Measurements from ENCODE around the gene TTC23.

Gene TTC23

GRCh38 chr15:99182791-99183190, 66.6 kb downstream of the TTC23 start:
- H2BK5ac ChIP-seq (ENCODE audit: low read depth, low read length, poor library complexity, severe bottlenecking) = no peak overlapping the region
- H3K36me3 ChIP-seq (ENCODE audit: control insufficient read depth in 1 of 2, insufficient read depth in 2 of 2, low read depth in 1 of 2, low read length in 2 of 2) = peaks cover 16 to 21% of the 10 kb centered on the region in 2 experiments
- no peak overlapping the region for H2BK120ac ChIP-seq (ENCODE audit: low read depth, low read length)

DNA sequence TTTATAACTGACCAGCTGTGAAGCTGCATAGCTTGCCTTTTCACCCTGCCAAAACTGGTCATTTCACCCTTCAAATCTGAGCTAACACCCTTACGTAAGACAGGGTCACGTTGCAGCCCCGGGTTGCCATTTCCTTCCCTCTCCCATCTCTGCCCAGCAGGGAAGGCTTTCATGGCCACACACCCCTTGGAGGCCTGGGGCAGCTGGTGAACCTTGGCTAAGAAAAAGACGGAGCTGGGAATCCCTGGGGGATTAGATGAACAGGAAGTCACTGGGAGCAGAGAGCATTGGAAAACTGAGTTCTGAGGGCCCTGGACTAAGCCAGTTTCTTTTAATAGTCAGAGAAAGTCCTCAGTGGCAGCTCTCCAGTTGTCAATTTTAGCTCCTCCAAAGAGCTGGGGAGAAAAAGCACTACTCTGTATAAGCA, 67.8 kb downstream of the TTC23 start:
- no peak overlapping the region for H3K14ac ChIP-seq (ENCODE audit: low read length in 2 of 2)
- H3K36me3 ChIP-seq (ENCODE audit: control insufficient read depth in 1 of 2, insufficient read depth in 2 of 2, low read depth in 1 of 2, low read length in 2 of 2) = peaks cover 17 to 21% of the 10 kb centered on the region in 2 experiments
- H3K4me3 ChIP-seq (ENCODE audit: insufficient read depth in 1 of 2, low read depth in 1 of 2, low read length in 2 of 2) = no peak overlapping the region
- H3K18ac ChIP-seq (ENCODE audit: low read depth in 1 of 2, low read length in 2 of 2) = no peak overlapping the region
- no peak overlapping the region for H2AFZ ChIP-seq (ENCODE audit: low read depth, low read length)
- H3K79me1 ChIP-seq (replicated peaks; ENCODE audit: low read length, poor library complexity, severe bottlenecking) = peaks cover 6% of the 10 kb centered on the region
- peaks cover 2% of the 10 kb centered on the region for H3K4me1 ChIP-seq (ENCODE audit: control insufficient read depth, insufficient read depth, low read depth, low read length)
- no peak overlapping the region for H2BK5ac ChIP-seq (ENCODE audit: low read depth, low read length, poor library complexity, severe bottlenecking)
- H3K9ac ChIP-seq (ENCODE audit: low read length) = peak overlapping the region; percentile 43
- DNase-seq = peak; percentile 37
- H3K9me3 ChIP-seq (ENCODE audit: control insufficient read depth, low read length) = no peaks in the 10 kb centered on the region
- peak overlapping the region; percentile 89 for H4K8ac ChIP-seq (ENCODE audit: low read length)
- H4K91ac ChIP-seq (ENCODE audit: low read length) = no peak overlapping the region
- 21% methylated on average over 4 of the region's 4 CpGs for WGBS
- H3K4me2 ChIP-seq (ENCODE audit: low read length, poor library complexity, severe bottlenecking) = no peak overlapping the region
- no peak overlapping the region for H2BK12ac ChIP-seq (ENCODE audit: low read length in 2 of 2)
- H2BK120ac ChIP-seq (ENCODE audit: low read depth, low read length) = no peak overlapping the region
- H2BK15ac ChIP-seq (ENCODE audit: low read depth, poor library complexity, severe bottlenecking) = no peak overlapping the region
- H2AK5ac ChIP-seq (ENCODE audit: low read length, severe bottlenecking) = no peak overlapping the region
- no peak overlapping the region for H3K23ac ChIP-seq (ENCODE audit: low read length in 2 of 2)
- no peaks in the 10 kb centered on the region for H3K27me3 ChIP-seq (ENCODE audit: control insufficient read depth in 1 of 2, insufficient read depth in 1 of 2, low read length in 2 of 2)
- H3K27ac ChIP-seq (ENCODE audit: low read length, poor library complexity, severe bottlenecking) = no peak overlapping the region
- H3K4ac ChIP-seq (ENCODE audit: low read depth in 1 of 2, low read length in 2 of 2) = no peak overlapping the region

More at GRCh38 chr15:99182791-99183190, 66.6 kb downstream of the TTC23 start:
- no peak overlapping the region for H4K8ac ChIP-seq (ENCODE audit: low read length)
- H3K27me3 ChIP-seq (ENCODE audit: control insufficient read depth in 1 of 2, insufficient read depth in 1 of 2, low read length in 2 of 2) = no peaks in the 10 kb centered on the region
- H3K18ac ChIP-seq (ENCODE audit: low read depth in 1 of 2, low read length in 2 of 2) = no peak overlapping the region
- H3K4me2 ChIP-seq (ENCODE audit: low read length, poor library complexity, severe bottlenecking) = no peak overlapping the region
- H3K27ac ChIP-seq (ENCODE audit: low read length, poor library complexity, severe bottlenecking) = no peak overlapping the region
- H2AFZ ChIP-seq (ENCODE audit: low read depth, low read length) = no peak overlapping the region
- no peak overlapping the region for H2AK5ac ChIP-seq (ENCODE audit: low read length, severe bottlenecking)
- 83% methylated on average over 1 of the region's 1 CpG for WGBS
- H3K23ac ChIP-seq (ENCODE audit: low read length in 2 of 2) = no peak overlapping the region
- H3K9ac ChIP-seq (ENCODE audit: low read length) = no peak overlapping the region
- no peak overlapping the region for H2BK15ac ChIP-seq (ENCODE audit: low read depth, poor library complexity, severe bottlenecking)
- H3K14ac ChIP-seq (ENCODE audit: low read length in 2 of 2) = no peak overlapping the region
- no peak for DNase-seq
- H3K4ac ChIP-seq (ENCODE audit: low read depth in 1 of 2, low read length in 2 of 2) = no peak overlapping the region
- peaks cover 2% of the 10 kb centered on the region for H3K4me1 ChIP-seq (ENCODE audit: control insufficient read depth, insufficient read depth, low read depth, low read length)
- H4K91ac ChIP-seq (ENCODE audit: low read length) = no peak overlapping the region
- H3K4me3 ChIP-seq (ENCODE audit: insufficient read depth in 1 of 2, low read depth in 1 of 2, low read length in 2 of 2) = no peak overlapping the region
- H3K9me3 ChIP-seq (ENCODE audit: control insufficient read depth, low read length) = no peaks in the 10 kb centered on the region
- peaks cover 3% of the 10 kb centered on the region for H3K79me1 ChIP-seq (replicated peaks; ENCODE audit: low read length, poor library complexity, severe bottlenecking)
- no peak overlapping the region for H2BK12ac ChIP-seq (ENCODE audit: low read length in 2 of 2)

- Histone ChIP-seq H3K27ac (ENCODE audit: low read length, poor library complexity, severe bottlenecking) (no peak overlapping the region), H3K27me3 (ENCODE audit: control insufficient read depth in 1 of 2, insufficient read depth in 1 of 2, low read length in 2 of 2) (no peaks in the 10 kb centered on the region), H2BK5ac (ENCODE audit: low read depth, low read length, poor library complexity, severe bottlenecking) (no peak overlapping the region), H4K8ac (ENCODE audit: low read length) (no peak overlapping the region), H3K4me3 (ENCODE audit: insufficient read depth in 1 of 2, low read depth in 1 of 2, low read length in 2 of 2) (no peak overlapping the region), H2AK5ac (ENCODE audit: low read length, severe bottlenecking) (no peak overlapping the region), H3K18ac (ENCODE audit: low read depth in 1 of 2, low read length in 2 of 2) (no peak overlapping the region), H3K4ac (ENCODE audit: low read depth in 1 of 2, low read length in 2 of 2) (no peak overlapping the region), H3K4me1 (ENCODE audit: control insufficient read depth, insufficient read depth, low read depth, low read length) (peaks cover 2% of the 10 kb centered on the region), H3K9ac (ENCODE audit: low read length) (peak overlapping the region; percentile 43), H2AFZ (ENCODE audit: low read depth, low read length) (no peak overlapping the region), H3K36me3 (ENCODE audit: control insufficient read depth in 1 of 2, insufficient read depth in 2 of 2, low read depth in 1 of 2, low read length in 2 of 2) (peaks cover 17 to 21% of the 10 kb centered on the region in 2 experiments), H2BK15ac (ENCODE audit: low read depth, poor library complexity, severe bottlenecking) (no peak overlapping the region), H2BK120ac (ENCODE audit: low read depth, low read length) (no peak overlapping the region), H3K14ac (ENCODE audit: low read length in 2 of 2) (no peak overlapping the region), H4K91ac (ENCODE audit: low read length) (no peak overlapping the region), H3K9me3 (ENCODE audit: control insufficient read depth, low read length) (no peaks in the 10 kb centered on the region), H2BK12ac (ENCODE audit: low read length in 2 of 2) (no peak overlapping the region), H3K4me2 (ENCODE audit: low read length, poor library complexity, severe bottlenecking) (no peak overlapping the region), H3K79me1 (replicated peaks; ENCODE audit: low read length, poor library complexity, severe bottlenecking) (peaks cover 6% of the 10 kb centered on the region), H3K23ac (ENCODE audit: low read length in 2 of 2) (no peak overlapping the region)
- DNase-seq = no peak
- 100% methylated on average over 1 of the region's 2 CpGs for WGBS
Measured at GRCh38 chr15:99180964-99181306, 68.4 kb downstream of the TTC23 start.

GRCh38 chr15:99180086-99180963, 69.1 kb downstream of the TTC23 start:
- no peak overlapping the region for H3K27ac ChIP-seq (ENCODE audit: low read length, poor library complexity, severe bottlenecking)
- no peak overlapping the region for H3K4me3 ChIP-seq (ENCODE audit: insufficient read depth in 1 of 2, low read depth in 1 of 2, low read length in 2 of 2)
- no peak overlapping the region for H3K18ac ChIP-seq (ENCODE audit: low read depth in 1 of 2, low read length in 2 of 2)
- H3K27me3 ChIP-seq (ENCODE audit: control insufficient read depth in 1 of 2, insufficient read depth in 1 of 2, low read length in 2 of 2) = no peaks in the 10 kb centered on the region
- peaks cover 17 to 19% of the 10 kb centered on the region in 2 experiments for H3K36me3 ChIP-seq (ENCODE audit: control insufficient read depth in 1 of 2, insufficient read depth in 2 of 2, low read depth in 1 of 2, low read length in 2 of 2)
- H3K23ac ChIP-seq (ENCODE audit: low read length in 2 of 2) = no peak overlapping the region
- no peak for DNase-seq
- no peak overlapping the region for H3K4ac ChIP-seq (ENCODE audit: low read depth in 1 of 2, low read length in 2 of 2)
- H3K14ac ChIP-seq (ENCODE audit: low read length in 2 of 2) = no peak overlapping the region
- H2BK15ac ChIP-seq (ENCODE audit: low read depth, poor library complexity, severe bottlenecking) = no peak overlapping the region
- H4K8ac ChIP-seq (ENCODE audit: low read length) = no peak overlapping the region
- H3K4me1 ChIP-seq (ENCODE audit: control insufficient read depth, insufficient read depth, low read depth, low read length) = peaks cover 2% of the 10 kb centered on the region
- H3K9ac ChIP-seq (ENCODE audit: low read length) = no peak overlapping the region
- H2AFZ ChIP-seq (ENCODE audit: low read depth, low read length) = no peak overlapping the region
- H2BK12ac ChIP-seq (ENCODE audit: low read length in 2 of 2) = no peak overlapping the region
- no peak overlapping the region for H2AK5ac ChIP-seq (ENCODE audit: low read length, severe bottlenecking)
- no peak overlapping the region for H3K4me2 ChIP-seq (ENCODE audit: low read length, poor library complexity, severe bottlenecking)
- H2BK5ac ChIP-seq (ENCODE audit: low read depth, low read length, poor library complexity, severe bottlenecking) = no peak overlapping the region
- peaks cover 6% of the 10 kb centered on the region for H3K79me1 ChIP-seq (replicated peaks; ENCODE audit: low read length, poor library complexity, severe bottlenecking)
- 88% methylated on average over 2 of the region's 3 CpGs for WGBS
- no peak overlapping the region for H4K91ac ChIP-seq (ENCODE audit: low read length)
- no peak overlapping the region for H2BK120ac ChIP-seq (ENCODE audit: low read depth, low read length)
- H3K9me3 ChIP-seq (ENCODE audit: control insufficient read depth, low read length) = no peaks in the 10 kb centered on the region
